GOT3 (cell line): Measurements from ENCODE around the gene VSNL1.
"Not testable (repeated sequence)": the region's sequence is repeated elsewhere in the genome, so short reads cannot be mapped to it uniquely, and the experiment has no call there.

Experiments
- DNase-seq: peaks from one replicate; lab custom pipeline; 2025; ENCODE audit warnings: mixed read lengths; lab: John Stamatoyannopoulos, UW

Gene VSNL1

DNA sequence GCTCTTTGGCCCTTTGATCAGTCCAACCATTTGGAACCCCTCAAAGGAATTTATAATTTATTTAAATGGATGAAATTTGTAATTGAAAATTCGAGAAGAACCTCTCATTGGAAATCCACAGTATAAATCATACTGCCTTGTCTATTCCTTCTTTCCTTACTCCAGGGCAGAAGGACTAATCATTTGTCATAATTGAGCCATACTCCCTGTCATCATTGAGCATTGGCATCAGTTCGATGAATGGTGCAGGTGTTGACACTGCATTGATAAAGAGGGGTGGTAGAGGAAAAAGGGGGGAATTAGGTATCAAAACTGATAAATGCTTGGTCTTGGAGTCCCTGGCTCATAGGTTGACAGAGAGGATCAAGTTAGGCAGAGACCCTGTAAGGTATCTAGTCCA, 2.0 kb downstream of the VSNL1 start:
- DNase-seq: no peak

DNA sequence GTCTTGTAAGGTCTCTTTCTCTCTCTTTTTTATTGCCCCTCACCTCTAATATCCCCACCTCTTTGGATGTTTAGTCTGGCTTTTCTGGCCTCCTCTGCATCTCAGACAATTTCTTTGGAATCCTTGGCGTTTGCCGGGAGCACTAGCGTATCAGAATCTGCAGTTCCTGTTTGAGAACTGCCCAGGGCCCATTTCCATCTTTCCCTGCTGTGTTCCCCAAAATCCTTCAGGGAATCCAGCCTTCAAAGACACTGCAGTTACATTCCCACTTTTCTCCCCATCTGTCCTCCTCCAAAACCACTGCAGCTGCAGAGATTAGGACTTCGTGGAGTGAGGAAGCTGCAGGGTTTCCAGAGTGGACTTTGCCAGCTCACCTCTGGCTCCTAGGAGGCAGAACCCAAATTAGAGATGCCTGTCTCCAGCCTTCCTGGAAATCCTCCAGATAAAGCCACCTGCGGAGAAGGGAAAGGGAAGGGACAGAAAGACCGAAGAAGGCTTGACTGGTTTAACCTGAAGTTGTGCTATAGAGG, 2.7 kb downstream of the VSNL1 start:
- no peak for DNase-seq

DNA sequence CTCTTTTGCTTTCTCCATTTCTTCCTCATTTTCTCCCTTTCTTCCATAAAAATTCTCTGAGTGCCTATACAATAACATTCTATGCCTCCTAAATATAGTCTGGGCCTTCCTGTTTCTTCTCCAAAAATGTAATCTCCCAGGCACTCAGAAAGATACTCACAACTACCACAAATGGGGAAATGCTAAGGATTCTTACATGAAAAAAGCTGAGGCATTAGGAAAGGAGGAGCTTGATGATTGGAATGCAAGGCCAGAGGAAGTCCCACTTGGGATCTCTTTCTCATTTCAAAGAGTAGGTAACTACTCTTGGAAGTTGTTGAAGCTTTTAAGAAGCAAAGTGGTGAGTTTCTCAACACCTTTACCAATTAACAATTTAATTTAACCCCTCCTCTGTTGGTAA, 3.4 kb downstream of the VSNL1 start:
- no peak for DNase-seq

DNA sequence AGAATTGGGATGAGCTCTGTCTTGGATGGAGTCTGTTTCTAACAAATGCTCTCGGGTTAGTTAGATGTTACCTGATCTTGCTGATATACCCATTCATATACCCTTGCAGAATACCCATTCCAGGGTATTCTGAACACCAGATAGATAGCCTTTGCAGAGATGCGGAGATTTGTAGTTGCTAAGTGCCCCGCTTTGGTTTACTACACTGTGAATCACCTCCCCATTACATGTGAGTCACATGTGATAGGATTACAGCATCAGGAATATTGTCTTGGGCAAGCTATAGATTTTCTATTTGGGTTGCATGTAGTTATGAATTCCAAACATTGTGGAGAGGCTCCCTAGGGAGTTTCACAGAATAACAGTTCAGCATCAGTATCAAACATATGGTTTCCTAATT, 3.8 kb downstream of the VSNL1 start:
- no peak for DNase-seq

DNA sequence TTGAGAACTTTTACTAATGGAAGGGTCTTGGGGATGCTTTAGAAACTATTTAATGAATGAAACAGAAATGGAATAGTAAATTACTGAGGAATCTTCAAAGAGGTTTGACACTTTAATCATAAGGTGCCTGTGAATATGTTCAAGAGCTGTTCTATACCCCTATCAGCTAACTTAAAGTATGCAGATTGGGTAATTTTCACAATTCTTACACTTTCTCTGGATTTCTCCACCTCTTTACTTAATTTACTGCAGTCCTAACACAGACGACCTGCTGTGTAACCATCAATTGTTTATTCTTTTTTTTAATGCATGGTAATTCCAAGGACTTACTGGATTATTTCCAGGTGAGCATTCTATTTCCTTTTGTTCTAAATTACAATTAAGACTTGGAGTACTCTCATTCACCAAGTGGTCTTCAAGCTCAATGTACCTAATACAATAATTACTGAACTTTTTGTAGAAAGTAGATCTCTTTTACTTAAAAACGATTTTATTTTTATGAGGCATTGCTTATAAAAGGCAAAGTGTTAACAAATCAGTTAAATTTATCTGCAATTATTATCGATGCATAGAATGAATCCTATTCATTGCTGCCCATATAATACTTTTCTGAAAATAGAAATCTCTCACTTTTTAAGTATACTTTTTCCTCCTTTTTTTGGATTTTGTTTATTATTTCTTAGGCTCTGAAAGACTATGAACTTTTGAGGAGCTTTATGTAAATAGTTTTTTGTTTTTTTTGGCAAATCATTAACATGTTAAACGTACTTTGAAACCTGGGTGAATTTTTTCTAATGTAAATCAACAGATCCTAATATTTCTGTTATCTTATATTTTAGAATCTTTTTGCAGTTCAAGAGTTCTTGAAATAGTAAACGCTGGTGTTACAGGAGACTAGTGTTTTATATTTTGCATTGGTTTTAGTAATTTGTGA, 5.5 kb downstream of the VSNL1 start:
- no peak for DNase-seq

DNA sequence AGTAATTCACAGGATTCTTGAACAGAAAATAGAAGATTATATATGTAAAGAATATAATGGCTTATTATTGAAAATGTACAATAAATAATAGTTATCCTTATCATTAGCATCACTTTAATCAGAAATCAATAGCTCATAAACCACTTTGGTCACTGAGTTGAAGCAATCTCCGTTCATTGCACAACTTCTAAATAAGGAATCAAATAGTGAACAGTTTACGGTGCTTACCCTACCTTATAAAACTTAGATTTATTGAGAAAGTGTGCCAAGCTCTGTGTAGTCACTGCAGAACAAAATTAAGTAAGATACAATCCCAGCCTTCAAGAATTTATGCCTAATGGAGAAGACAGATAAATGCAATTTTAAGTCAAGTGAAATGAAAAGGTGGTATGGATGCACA, 6.7 kb downstream of the VSNL1 start:
- DNase-seq: no peak

DNA sequence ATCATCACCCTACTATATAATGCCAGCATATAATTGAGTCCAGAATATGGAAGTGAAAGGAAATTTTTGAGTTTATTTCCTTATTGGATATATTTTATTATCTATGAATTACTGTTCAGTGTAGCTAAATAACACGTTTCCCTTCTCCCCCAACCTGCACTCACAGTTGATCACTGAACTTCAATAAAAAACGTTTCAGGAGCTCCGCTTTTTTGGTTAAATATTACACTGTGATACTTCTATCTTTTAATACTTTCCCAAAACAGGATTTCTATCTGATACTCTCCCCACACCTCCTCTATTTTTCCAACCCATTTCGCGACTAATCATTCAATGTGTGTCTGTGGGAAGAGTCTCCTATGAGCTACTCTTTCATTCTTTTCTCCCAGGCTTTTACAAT, 7.2 kb downstream of the VSNL1 start:
- no peak for DNase-seq

DNA sequence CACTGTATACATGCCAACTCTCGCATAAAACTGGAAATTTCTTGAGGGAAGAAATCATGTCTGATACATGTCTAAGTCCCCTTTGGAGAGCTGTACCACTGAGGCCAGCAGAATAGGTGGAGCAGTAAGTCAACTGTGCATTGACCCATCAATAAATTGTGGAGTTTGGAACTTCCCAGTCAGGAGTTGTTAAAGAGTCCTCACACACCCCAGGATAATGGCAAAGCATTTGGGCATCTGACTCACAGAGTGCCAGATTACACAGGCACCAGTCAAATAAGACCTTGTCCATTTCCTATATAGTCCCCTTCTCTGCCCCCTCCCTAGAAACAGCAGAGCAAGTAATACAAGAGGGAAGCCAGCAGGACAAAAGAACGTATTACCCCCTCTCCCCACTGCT, 10.4 kb downstream of the VSNL1 start:
- no peak for DNase-seq

DNA sequence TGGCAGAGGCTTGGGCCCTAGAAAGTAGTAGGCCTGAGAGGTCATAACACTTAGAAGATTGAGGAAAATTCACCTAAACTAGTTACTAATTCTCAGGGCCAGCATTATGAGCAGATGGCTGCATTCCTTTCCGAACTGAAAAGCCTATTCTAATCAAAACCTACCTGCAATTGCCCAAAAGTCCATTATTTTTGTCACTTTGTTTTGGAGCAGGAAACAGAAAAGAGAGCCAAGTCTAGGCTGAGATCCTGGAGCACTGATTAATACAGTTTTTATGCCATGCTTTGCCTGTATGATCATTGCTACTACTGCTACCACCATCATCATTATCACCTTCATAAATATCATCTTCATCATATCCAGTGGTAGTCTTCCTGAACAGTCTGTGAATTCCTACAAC, 14.7 kb downstream of the VSNL1 start:
- DNase-seq: no peak

DNA sequence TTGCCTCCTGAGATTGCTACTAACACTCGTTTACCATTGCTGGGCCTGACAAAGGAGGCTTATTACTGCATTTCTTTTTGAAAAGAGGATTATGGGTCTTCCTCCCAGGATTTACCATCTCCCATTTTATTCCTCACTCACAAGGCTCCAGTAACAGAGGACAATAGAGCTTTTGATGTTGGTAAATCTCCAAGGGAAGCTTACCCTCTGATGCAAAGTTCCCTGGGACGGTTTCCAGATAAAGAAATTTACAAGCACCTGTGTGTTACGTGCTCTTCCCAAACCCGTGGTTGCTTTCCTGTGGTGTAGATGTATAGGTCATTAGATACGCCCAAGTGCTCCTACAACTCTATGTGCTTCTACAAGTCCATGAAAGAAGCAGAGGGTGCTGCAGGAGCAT, 17.1 kb downstream of the VSNL1 start:
- no peak for DNase-seq

DNA sequence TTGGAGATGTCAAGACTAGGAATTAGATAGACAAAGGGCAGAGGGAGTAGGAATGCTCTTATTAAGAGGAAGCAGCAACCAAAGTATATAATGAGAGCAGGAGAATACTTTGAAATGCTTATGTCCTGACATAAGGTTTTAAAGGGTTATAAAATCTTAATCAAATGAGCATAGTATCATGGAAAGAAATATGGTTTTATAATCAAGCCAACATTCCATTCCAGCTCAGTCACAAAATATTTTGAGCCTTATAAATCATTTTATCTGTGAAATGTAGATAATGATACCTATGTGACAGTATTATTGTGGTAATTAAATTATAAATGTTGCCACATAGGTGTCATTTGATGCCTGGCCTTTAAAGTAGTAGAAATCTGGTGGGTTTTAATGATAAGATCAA, 17.6 kb downstream of the VSNL1 start:
- DNase-seq: no peak

DNA sequence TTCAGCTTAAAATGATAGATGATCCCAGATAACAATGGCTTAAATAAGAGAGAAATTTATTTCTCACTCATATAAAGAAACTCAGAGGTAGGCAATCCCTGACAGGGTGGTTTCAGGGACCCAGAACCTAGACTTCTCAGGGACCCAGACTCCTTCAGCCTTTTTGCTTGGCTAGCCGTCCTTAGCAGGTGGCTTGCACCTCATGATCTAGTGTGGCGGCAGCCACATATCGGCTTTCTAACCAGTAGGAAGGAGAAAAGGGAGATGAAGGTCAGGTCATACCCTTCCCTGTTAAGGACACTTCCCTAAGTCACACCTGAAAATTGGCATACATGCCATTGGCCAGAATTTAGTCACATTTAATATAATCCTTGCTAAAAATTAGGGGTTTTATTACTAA, 18.4 kb downstream of the VSNL1 start:
- DNase-seq: no peak

DNA sequence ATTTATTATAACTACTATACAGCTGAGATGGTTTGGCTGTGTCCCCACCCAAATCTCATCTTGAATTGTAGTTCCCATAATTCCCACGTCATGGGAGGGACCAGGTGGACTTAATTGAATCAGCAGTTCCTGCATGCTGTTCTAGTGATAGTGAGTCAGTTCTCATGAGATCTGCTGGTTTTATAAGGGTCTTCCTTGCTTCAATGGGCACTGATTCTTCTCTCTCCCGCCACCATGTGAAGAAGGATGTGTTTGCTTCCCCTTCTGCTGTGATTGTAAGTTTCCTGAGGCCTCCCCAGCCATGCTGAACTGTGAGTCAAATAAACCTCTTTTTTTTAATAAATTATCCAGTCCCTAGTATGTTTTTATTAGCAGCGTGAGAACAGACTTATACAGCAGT, 25.2 kb downstream of the VSNL1 start:
- not testable (repeated sequence) for DNase-seq

DNA sequence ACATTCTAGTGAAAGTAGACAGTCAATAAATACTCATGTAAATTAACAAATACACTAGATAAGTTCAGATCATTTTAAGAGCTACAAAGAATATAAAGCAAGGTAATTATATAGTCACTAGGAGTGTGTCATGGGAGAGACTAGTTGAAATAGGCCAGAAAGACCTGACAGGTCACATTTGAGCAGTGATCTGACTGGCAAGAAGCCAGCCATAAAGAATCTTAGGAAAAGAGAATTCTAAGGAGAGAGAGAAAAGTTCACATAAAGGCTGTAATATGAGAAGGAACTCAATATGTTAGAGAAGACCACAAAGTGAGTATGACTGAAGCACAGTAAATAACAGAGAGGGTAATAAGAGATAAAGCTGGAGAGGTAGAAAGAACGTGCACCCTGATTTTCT, 31.2 kb downstream of the VSNL1 start:
- DNase-seq: no peak

DNA sequence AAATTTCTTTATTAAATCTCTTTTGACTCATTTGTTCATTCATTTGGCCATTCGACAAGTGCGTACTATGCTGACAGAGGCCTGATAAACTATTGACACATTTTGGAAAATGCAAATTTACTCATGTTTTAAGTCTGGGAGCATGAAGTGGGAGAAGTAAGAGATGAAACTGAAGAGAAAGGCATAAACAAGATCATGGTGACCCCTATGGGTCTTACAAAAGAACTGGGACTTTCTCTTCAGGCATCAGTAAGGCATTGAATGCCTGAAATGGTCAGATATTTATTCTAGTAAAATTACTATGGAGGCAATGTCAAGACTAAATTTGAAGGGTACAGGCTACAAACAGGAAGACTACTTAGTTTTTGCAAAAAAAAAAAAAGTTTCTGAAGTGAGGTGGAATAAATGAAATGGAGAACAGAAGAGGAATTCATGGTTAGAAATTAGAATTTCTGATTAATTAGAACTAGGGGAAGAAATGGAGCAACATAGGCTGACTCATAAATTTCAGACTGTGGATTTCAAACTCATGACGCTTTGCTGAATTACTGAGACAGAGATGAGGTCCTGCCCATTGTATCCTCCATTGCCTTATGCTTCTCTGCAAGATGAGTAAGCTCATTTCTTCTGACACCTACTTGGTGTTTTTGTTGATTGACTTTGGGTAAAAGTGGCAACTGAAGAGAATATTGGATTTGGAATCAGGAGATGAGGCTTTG, 32.7 kb downstream of the VSNL1 start:
- DNase-seq: no peak

DNA sequence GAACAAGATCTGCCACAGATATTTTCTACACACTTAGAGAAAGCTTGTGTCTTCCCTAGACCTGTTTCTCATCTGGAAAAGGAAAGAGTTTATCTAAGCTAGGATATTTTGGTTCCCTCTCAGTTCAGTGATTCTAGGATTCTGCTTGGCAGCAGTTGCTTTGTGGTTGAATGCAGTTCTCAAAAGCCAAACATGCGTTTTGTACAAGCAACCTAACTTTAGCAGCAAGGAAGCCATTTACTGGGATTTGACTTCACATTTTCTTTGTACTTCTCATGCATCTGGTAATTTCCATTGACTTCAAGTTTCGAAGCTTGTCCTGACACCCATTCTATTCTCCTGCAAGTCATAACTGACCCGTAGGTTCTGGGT, 33.3 kb downstream of the VSNL1 start:
- no peak for DNase-seq

DNA sequence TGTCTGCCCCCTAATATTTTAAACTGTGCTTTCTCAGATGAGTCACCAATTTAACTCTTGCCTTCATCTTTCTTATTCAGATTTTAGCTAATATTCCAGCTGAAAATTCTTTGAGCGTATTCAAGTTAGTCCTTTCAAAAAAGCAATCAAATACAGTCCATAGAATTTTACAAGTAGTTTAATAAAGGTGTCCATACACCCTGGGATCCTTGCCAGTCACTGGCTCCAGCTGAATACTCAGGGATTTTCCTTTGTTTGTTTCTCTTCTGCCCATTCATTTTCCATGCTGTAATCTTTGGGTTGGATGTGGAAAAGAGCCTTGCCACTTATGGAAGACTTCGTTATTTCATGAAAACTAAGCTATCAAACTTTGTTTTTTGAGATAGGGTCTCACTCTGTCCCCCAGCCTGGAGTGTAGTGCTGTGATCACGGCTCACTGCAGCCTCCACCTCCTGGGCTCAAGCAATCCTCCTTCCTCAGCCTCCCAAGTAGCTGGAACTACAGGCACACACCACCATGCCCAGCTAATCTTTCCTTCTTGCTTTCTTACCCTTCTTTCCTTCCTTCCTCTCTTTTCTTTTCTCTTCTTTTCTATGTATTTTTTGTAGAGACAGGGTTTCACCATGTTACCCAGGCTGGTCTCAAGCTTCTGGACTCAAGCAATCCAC, 34.0 kb downstream of the VSNL1 start:
- no peak for DNase-seq

DNA sequence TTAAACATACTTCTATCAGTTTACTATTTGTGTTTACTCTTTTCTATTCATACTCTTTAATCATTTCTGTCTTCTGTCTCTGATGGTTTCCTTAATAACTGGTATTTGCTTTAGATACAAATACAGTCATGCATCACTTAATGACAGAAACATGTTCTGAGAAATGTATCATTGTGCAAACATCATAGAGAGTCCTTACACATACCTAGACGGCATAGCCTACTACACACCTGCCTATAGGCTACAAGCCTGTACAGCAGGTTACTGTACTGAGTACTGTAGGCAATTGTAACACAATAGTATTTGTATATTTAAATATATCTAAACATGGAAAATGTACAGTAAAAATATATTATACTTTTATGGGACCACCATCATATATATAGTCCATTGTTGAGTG, 36.3 kb downstream of the VSNL1 start:
- DNase-seq: no peak

DNA sequence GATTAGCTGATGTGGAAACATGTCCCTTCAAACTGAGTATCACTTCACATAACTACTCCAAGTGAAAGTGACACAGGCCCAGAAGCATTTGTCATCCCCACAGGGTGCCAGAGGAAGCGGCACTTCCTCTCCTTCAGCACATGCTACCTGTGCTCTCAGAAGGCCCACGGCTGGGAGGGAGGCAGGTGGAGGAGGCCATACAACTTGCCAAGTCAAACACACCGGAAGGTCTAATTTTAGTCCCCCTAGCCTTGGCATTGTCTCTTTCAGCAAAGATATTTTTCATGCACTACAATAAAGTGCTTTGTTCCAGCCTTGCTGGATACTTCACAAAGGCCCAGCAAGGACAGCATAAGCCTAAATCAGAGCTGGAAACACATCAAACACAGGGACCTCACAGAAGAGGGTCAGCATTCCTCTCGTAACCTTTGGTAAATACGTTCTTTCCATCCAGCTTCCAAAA, 38.0 kb downstream of the VSNL1 start:
- DNase-seq: no peak

DNA sequence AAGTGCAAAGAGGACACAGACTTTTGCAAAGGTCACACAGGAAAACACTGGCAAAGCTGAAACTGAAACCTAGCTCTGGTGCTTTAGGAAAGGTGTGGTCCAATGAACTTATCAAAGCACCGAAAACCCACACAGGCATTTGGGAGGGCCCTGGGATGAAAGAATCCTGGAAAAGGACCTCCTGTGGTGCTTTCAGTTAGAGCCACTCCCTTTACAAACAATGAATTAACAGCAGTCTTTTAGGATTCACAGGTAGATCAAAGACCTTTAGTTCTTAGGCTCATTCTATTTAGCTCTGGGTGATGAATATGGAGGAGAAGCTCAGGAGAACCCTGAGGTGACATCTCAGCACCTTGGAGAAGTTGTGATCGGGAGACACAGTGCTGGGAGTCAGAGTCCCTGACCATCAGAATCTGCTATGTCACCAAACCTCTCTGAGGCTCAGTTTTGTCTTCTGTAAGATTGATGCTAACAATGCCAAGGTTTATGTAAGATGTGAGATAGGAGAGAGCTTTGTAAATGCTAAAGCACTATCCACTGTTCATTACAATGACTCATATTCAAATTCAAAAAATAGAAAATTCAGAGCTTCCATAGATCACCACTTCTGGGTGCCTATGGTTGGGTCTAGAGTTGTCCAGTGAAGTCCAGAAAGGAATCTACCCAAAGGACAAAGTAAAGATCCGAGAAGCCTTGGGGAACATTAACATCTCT, 39.3 kb downstream of the VSNL1 start:
- DNase-seq: no peak

DNA sequence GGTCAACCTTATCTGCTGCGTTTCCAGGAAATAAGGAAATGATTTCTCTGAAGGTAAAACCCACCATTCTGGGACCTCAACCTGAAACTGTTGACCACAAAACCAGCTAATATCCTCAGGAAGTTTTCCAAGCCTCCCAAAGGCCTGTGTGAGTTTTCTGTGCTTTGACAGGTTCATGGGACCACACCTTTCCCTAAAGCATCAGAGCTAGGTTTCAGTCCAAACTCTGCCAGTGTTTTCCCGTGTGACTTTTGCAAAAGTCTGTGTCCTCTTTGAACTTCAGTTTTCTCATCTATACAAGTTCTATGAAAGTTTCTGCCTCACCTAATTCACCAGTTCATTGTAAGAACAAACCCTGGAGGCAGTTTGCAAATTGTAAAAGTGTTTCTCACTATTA, 39.8 kb downstream of the VSNL1 start:
- DNase-seq: no peak

DNA sequence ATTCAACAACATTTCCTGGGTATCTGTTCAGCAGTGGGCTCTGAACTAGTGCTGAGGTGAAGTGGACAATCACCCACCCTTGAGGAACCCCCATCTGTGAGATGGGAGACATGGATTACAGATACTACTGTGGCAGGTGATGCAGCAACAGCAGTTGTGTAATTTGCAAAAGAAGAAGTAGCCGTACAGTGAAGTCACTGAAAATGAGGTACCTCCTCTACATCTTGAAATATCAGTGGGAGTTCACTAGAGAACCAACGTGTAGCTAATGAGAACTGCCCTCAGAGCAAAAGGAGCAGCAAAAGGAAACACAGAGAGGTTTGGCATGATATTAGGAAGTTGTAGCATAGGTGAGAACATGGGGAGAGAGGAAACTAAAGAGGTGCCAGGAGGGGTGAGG, 41.3 kb downstream of the VSNL1 start:
- DNase-seq: no peak
